NCI-H1092 (cell line): ENCODE data around the gene DIO3.

Experiments
- DNase-seq: peaks from one replicate; lab custom pipeline; 2025; lab: John Stamatoyannopoulos, UW

DIO3 gene

DNA sequence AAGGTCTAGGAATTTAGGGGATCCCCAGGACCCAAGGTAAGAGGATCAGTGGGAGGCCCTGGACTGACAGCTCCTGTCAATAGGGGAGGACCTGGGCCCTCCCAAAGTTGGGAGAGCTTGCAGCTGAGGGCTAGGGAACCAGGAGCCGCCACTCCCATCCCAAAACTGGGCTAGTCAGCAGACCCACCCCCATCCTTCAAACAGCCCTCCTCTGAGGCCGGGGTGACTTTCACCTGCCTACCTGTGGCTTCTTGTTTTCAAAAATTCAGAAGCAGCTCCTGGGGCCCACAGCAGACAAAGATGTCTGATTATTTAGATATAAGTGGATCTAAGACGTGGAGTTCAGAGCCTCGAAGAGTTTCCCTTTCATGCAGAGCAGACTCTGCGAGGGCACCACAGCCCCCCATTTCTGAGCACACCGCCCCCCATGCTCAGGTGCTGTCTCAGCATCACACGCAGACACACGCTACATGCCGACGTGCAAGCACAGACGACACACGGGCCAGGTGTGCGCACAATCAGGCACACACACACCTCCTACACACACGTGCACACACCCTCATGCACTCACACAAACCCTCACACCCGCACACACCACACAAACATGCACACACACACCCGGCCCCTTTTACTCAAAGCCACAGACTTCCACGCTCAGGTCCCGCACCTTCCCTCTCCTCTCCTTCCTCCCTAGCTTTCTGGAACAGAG, 21.9 kb downstream of the DIO3 start:
- no peak for DNase-seq

DNA sequence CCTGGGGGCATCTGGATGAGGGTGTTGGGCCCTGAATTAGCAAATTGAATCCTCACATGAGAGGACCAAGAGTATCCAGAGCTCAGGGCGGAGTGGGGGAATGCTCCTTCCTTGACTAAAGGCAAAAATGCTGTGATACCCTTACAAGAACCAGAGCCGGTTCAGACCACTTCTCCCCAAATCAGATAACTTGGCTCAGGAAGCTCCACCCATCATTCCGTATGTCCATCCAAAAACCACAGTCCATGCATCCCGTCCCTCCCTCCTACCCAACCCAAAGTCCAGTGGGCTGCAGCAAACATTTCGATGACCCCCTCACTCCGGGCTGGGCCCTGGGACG, 22.4 kb downstream of the DIO3 start:
- no peak for DNase-seq

DNA sequence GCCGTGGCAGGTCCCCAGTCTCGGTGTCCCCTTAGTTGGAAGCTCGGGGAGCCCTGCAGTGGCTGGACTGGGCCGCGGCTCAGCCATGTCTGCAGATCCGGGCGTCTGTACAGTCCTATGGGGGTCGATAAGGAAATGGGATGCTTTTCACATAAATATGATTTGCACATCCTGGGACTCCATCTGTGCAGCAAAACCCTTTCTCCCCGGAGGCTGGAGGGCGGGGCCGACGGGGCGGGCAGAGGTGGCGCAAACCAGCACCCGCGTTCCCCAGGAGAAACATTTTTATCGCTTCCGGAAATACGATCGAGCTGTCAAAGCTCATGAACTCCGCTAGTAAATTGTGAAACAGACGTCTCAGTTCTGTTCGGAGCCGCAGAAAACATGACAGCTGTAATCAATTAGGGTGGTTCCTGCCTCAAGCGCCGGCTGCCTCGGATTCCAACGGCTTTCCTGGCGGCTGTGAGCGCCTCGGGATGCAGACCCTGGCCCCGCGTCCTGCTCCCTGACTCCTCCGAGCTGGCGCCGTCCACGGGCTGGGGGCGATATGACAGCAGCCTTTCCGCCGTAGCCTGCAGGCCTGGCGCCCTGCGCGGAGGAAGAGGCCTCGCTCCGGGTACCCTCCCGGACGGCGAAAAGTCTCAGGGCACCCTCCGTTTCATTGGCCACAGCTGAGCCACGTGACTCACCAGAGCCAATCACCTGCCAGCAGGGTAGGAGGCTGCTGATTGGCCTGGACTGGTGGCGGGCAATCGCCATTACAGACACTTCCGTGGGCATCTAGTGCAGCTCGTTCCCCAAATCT, 23.0 kb downstream of the DIO3 start:
- no peak for DNase-seq

DNA sequence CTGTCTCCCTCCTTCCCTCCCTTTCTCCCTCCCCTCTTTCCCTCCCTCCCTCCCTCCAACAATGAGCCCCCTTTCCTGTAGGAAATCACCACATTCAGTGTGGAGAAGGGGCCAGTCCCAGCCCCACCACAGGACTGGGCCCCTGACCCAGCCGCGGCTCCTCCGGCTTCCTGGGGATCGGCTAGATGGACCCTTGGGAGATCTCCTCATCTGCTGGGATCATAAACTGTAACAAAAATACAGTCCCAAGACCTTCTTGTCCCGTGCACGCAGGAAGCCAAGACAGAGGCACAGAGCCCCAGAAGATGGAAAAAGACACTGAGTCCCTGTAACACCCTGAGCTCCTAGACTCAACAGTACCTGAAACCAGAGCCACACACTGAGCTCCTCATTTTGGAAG, 23.9 kb downstream of the DIO3 start:
- no peak for DNase-seq

DNA sequence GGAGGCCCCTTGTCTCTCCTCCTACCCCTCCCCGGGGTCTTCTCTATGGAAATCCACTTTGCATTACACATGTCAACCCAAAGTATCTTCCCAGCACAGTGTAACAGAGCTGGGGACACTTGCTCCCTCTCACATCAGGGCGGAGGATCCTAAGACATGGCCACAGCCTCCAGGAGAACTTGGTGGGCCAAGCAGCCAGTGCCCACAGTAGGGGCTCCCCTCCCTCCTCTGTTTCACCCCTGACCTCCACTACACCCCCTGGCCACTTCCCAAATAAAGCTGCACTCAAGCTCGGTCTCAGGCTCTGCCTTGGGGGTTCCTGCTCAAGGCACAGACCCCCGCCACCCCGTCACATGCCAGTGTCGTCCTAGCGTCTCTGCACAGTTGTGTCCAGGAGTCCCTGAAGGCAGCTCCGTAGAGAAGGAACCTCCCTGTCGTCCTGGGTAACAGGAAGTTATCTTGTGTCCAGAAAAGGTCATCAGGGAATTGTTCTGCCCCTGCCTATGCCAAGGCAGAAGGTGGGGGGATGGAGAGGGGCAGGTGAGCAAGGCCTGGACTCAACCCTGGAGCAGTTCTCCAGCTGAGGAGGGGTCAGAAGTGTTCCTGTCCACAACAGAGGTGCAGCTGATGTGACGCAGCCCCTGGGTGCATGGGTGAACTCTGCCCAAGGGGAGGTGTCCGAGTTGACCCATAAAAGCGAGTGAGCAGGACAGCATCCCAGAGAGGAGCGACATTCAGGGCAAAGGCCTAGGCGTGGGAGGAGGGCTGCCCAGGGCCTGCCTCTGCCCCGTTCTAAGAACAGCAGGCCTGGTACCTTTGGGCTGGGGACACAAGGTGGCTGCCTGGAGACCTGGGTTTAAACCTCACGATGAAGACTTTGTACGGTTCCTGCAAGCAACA, 25.5 kb downstream of the DIO3 start:
- no peak for DNase-seq

DNA sequence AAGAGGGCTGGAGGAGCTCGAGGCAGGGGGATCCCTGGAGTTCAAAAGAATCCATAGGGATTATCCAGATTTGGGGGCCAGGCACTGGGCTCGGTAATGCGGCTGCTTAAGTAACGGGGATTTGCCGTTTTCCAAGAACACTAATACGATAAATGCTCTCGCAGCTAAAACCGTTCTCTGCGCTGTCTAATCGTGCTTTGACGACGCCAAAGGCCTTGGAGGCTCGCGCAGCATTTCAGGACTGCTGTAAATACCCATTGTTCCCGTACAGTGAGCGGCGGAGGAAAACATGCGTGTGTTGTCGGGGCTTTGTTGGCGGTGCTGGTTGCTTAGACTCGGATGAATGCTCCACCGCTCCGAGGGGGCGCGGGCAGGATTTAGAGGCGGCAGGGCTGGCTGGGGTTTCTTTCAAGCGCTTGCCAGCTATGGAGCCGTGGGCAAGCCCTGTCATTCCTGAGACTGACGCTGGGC, 26.2 kb downstream of the DIO3 start:
- DNase-seq, result no peak

DNA sequence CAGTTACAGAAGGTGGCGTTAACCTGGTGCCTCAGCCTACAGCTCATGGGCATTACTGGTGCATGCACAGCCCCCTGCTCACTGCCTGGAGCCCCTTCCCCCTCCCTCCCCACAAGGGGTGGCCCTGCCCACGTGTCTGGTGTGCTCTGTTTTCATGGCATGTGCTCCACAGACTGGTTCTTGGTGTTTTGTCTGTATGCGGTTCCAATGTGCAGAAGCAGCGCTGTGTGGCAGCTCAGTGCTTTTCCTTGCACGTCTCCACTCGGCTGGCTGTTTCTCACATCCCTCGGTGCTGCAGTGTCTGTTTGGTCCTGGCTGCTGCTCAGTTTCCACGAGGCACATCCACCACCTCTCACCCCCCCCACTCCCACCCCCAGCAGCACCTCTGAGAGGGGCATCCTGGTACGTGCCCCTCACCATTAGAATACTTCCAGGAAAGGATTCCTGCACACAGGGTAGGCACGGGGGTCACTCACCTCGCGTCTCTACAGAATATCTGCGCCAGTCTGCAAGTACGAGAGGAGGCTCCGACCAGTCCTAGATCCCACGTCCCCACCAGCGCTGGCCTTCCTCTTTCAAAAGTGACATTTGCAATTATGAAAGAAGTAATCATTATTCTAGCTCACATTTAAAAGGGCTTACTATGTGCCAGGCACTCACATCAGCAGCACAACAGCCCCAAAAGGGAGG, 27.1 kb downstream of the DIO3 start:
- DNase-seq, result no peak

DNA sequence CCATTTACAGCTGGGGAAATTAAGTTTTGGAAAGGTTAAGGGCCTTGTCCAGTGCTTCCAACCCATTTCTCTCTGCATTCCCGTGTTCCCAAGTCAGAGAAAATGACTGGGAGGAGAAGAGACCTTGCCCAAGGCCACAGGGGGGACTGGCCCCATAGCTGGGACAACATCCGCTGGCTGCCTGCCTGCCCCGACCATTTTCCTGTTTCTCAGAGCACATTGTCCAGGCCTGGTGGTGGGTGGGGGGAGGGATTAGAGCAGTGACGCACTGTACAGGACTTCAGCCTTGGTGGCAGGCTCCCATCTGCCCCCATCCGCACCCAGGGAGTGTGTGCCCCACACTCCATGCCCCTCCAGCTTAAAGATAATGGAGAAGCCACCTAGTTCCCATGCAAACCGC, 27.7 kb downstream of the DIO3 start:
- no peak for DNase-seq

DNA sequence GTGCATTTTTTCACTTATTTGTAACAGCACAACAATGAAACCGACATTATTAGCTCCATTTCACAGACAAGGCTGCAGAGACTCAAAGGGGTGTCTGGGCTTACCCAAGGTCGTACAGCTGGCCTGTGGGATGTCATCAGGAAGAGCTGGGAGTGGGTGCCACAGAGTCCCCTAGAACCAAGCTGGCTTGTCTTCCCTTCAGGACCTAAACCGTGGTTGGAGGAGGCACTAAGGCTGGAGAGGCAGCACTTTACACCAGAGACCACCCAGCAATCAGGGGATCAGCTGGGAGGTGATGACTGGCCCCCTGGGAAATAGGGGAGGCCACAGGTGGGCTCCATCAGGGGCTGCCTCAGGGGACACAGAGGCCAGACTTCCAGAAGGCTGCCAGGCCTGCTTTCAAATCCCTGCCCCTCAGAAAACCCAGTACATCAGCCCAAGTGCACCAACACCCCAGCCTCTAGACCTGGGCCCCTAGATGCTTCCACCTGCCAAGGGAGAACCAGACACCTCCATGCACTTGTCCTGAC, 28.3 kb downstream of the DIO3 start:
- DNase-seq, result no peak

DNA sequence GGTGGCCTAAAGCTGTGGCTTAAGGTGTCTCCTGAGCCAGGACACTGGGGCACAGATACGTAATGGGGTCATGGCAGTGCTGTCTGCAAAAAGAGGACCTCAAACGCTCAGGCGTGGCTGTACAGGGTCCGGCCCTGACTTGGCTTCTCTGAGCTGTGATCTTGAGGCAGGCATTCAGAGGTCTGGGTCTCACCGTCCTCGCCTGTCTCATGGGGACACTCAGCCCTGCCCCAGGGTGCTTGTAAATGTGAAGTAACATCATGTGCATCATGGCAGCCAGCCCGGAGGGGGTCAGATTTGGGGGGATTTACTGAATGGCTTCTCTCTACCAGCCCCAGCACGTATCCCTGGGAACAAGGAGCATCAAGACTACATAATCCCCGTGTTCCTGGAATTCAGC, 28.8 kb downstream of the DIO3 start:
- DNase-seq, result no peak

DNA sequence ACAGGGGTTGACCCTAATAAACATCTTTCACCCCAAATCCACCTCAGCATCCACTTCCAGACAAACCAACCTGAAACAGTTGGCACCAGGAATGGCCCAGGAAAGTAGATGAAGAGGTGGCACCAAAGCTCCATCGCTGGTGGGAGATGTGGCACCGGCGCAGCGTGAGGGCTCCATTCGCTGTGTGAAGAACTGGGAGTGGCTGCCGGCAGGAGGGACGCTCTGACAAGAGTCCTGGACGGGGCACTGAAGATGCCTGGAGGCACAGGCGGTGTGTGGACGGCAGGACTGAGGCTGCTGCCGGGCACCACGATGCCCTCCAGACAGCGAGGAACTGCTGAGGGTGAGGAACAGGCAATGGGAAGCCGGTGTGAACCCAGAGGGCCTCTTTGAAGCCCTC, 29.3 kb downstream of the DIO3 start:
- DNase-seq, result no peak

DNA sequence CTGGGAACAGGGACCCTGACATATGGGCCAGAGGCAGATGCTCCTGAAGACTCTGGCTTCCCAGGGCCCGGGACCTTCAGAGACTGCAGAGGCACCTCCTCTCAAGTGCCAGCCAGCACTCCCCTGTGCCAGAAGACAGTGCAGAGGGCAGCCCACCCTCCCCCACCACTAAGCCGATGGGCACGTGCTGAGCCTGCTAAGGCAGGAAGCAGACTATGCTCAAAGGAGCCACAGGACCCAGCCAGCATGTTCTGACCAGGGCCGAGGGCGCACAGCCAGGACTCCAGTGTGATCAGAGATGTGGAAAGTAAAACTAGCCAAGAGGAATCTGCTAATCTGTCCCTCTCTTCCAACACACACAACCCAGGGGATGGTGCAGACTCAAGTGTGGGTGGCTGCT, 29.8 kb downstream of the DIO3 start:
- no peak for DNase-seq

DNA sequence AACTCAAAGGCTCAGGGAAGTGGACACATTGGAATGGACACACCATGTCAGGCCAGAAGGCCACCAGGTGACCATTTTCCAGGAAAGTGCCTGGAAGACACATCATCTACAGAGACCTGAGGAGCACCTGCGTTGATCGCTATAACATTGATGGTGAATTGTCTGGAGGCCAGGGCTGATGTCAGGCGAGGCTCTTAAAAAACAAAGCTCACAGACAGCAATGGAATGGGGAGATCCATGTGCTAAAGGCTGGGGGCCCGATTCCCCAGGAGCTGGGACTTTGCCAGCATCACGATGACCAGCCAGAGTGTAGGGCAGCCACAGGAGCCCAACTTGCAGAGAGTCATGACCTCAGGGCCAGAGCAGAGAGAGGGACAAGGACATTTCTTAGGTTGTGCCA, 30.3 kb downstream of the DIO3 start:
- no peak for DNase-seq

DNA sequence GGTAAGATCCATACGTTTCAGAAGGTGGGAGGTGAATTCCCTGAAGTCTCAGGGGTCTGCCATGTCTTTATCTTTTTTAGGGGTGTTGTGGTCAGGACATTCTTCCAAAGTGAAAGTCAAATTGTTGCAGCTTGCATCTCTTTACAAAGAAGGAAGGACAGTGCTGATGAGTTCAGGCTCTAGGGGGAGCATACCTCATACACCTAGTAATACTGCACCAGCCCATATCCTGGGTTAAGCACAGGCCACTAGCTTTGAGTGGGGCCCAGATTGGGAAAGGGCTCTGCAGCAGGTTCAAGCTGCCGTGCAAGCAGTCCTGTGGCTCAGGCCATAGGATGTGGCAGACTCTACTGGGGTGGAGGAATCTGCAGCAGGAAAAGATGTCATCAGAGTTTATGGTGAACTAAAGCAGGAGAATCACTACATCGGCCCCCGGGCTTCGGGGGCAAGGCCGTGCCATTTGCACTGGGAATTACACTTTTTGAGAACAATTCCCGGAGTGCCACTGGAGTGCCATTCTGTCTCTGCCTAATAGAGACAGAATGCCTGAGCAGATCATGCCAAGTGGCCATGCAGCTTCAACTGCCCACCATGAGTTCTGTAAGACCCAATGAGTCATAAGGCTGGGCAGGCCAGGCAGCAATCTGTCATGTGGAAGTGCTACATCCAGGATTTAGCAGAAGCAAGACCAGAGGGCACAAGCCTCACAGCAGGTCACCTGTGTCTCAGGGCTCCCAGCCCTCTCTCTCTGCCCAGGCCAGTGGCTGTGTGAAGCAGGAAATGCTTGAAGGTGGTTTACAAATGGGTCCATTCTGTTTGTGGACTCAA, 32.3 kb downstream of the DIO3 start:
- DNase-seq, result no peak

DNA sequence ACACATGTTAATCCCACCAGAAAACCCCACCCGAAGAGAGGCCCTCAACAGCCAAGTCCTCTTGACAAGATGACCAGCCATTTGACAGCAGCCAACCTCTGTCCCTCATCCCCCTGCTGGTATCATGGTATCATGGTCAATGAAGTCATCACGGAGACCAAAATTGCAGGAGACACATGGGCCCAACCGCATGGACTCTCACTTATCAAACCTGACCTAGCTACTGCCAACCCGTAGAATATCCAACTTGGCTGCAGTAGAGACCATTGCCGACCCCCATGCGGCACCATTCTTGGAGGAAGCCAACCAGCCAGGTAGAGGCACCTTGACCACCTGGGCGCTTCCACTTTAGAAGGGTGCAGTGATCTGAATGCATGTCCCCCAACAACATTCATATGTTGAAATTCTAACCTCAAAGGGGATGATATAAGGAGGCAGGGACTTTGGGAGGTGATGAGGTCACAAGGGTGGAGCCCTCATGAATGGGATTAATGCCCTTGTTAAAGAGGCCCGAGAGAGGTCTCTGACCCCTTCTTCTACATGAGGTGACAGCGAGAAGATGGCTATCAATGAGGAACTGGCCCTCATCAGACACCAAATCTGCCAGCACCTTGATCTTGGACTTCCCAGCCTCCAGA, 33.3 kb downstream of the DIO3 start:
- DNase-seq, result no peak

DNA sequence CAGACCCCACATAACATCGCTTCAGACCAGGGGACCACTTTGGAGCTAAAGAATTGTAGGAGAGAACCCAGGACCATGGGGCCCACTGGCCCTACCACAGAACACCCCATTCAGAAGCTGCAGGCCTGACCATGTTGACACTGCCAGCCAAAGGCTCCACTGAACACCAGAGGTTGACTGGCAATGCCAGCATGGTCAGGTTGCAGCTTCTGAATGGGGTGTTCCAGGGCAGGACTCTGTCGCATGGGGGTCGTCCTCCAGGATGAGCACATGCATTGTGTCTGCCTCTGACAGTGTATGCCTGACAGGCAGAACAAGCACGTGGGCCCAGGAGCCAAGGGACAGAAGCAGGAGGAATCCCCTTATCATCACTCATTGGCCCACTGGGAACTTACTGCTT, 34.1 kb downstream of the DIO3 start:
- DNase-seq, result no peak

DNA sequence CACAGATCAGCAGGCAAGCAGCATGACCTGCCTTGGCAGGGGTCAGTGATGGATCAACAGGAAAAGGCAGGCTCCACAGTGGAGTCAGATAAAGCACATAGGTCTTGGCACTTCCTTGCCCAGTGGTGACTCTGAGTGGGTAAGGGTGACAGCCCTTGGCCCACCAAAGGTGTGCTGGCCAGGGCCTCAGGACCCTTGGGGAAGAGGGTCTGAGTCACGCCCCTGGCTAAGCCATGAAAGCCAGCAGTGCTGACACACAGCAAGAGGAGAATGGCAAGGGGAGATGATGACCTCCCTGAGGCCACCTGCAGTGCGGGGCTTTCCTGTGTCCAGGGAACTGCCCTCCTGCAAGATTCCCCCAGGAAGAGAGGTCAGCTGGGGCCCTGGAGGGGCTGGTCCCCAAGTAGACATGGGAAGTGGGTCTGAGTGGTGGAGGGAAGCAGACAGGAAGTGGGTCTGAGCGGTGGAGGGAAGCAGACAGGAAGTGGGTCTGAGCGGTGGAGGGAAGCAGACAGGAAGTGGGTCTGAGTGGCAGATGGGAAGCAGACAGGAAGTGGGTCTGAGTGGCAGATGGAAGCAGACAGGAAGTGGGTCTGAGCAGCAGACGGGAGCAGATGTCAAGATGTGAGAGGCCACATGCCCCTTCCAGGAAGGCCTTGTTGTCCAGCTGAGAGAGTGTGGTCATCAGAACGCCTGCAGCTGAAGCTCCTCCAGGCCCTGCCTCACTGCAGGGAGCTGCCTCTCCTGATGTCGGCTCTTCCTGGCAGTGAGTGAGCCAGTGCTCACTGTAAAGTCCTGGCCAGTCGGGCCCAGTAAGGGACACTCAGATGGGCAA, 34.8 kb downstream of the DIO3 start:
- DNase-seq, result no peak

DNA sequence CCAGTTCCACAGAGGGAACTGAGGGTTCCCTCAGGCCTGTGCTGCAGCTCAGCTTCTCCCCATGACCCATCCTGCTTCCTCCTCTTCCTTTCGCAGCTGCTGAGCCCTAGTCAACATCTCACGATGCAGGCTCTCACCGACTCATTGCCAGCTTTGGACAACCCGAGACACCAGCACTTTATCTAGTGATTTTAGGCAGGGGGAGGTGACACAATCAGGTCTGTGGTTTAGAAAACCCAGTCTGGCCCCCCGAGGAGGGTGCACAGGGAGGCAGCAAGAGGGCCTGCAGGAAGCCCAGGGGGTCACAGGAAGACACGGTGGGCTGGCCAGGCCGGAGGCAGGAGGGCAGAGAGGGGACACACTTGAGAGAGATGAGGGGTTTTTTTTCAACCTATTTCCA, 35.4 kb downstream of the DIO3 start:
- DNase-seq, result no peak

DNA sequence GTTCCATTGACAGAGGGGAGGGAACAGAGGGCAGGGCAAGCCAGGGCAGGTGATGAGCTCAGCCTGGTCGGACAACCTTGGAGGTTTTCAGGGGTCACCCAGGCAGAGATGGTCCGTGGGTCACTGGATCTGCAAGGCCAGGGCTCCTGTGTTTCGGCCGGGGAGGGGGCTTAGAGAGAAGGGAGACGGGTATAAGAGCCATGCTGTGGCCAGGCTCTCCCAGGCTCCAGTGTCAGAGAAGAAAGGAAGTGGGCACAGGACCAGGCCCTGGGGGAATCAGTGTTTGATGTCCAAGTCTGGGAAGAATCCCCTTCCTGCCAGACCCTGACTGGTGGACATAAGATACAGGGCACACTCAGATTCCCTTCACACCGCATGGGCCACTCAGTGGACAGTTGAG, 36.9 kb downstream of the DIO3 start:
- no peak for DNase-seq
